HepG2 (cell line): ENCODE data around the gene CKS1B. TPM values are rescaled to one million over a fixed set of nuclear protein-coding genes. Genes with fewer than 3 reads are reported as not detected.

Experiments used
- AHR ChIP-seq: IDR thresholded peaks from 2 replicates; pipeline ENCODE4 v1.6.1; 2018; ENCODE audit warnings: missing genetic modification reagents, missing compliant biosample characterization
- CENPBD1 ChIP-seq: sonication (generic); formaldehyde crosslinking; IDR thresholded peaks from 2 replicates; pipeline ENCODE4 v1.8.0; 2022; ENCODE audit warnings: missing genetic modification reagents, low read depth, mild to moderate bottlenecking, borderline replicate concordance
- DMAP1 ChIP-seq: IDR thresholded peaks from 2 replicates; pipeline ENCODE4 v1.6.1; 2016
- IRX3 ChIP-seq: sonication (generic); formaldehyde crosslinking; IDR thresholded peaks from 2 replicates; pipeline ENCODE4 v1.8.1; 2023; ENCODE audit warnings: mild to moderate bottlenecking, low read depth, missing genetic modification reagents, borderline replicate concordance
- MNT ChIP-seq: fragments of 450-650 bp; IDR thresholded peaks from 2 replicates; pipeline ENCODE4 v1.6.1; 2016
- MYC ChIP-seq: sonication (generic); formaldehyde crosslinking; IDR thresholded peaks from 2 replicates; pipeline ENCODE4 v1.9.0; 2021; ENCODE audit warnings: missing genetic modification reagents, borderline replicate concordance
- SNAI1 ChIP-seq: sonication (generic); formaldehyde crosslinking; IDR thresholded peaks from 2 replicates; pipeline ENCODE4 v1.5.0; 2020; ENCODE audit warnings: mild to moderate bottlenecking, missing genetic modification reagents, borderline replicate concordance
- ZNF430 ChIP-seq: sonication (generic); formaldehyde crosslinking; IDR thresholded peaks from 2 replicates; pipeline ENCODE4 v1.9.0; 2021; ENCODE audit warnings: mild to moderate bottlenecking, missing genetic modification reagents
- ZNF570 ChIP-seq: sonication (generic); formaldehyde crosslinking; IDR thresholded peaks from 2 replicates; pipeline ENCODE4 v1.4.0; 2020; ENCODE audit warnings: mild to moderate bottlenecking, missing genetic modification reagents, borderline replicate concordance
- ZNF678 ChIP-seq: sonication (generic); formaldehyde crosslinking; IDR thresholded peaks from 2 replicates; pipeline ENCODE4 v1.4.0; 2020; ENCODE audit warnings: mild to moderate bottlenecking, missing genetic modification reagents
- ZNF747 ChIP-seq: sonication (generic); formaldehyde crosslinking; IDR thresholded peaks from 2 replicates; pipeline ENCODE4 v1.8.1; 2023; ENCODE audit warnings: missing genetic modification reagents, mild to moderate bottlenecking, borderline replicate concordance
- ZSCAN29 ChIP-seq: sonication (generic); formaldehyde crosslinking; conservative IDR thresholded peaks from 2 replicates; pipeline ENCODE4 v1.4.0; 2020; ENCODE audit warnings: mild to moderate bottlenecking, missing genetic modification reagents
- polyA plus RNA-seq, 8 experiments: library from polyadenylated mRNA; depleted of rRNA in 3 of 8; stranded (reverse) in 7 of 8; unstranded in 1 of 8; fragments of >200 nt; fragmentation: Illumina TruSeq in 4 of 8; extraction: Trizol in 4 of 8; gene quantifications; 2 replicates each; pipeline versions ENCODE4 v1.2.1 to v1.2.3, GENCODE V29; 2011 to 2016; ENCODE audit warnings: low read depth in 4 of 8, missing spikeins in 1 of 8, mixed read lengths in 1 of 8; ENCODE audit not compliant: insufficient read depth in 1 of 8
- total RNA-seq, 5 experiments: library from RNA; depleted of rRNA; stranded (reverse); fragments of >200 nt; fragmentation: Illumina TruSeq; extraction: Trizol; gene quantifications; 2 replicates each; pipeline ENCODE4 v1.2.3, GENCODE V29; 2016; ENCODE audit warnings: low read depth in 1 of 5
- TF ChIP-seq, protein P1 (sequence below): sonication (generic); formaldehyde crosslinking; IDR thresholded peaks from 2 replicates; pipeline ENCODE4 v1.4.0; 2020; ENCODE audit warnings: missing genetic modification reagents, mild to moderate bottlenecking, borderline replicate concordance
- TF ChIP-seq, protein P2 (sequence below): sonication (generic); formaldehyde crosslinking; IDR thresholded peaks from 2 replicates; pipeline ENCODE4 v1.4.0; 2020; ENCODE audit warnings: missing genetic modification reagents
- TF ChIP-seq, protein P3 (sequence below): sonication (generic); formaldehyde crosslinking; IDR thresholded peaks from 2 replicates; pipeline ENCODE4 v1.9.0; 2021; ENCODE audit warnings: missing genetic modification reagents, borderline replicate concordance
- TF ChIP-seq, protein P4 (sequence below): sonication (generic); formaldehyde crosslinking; IDR thresholded peaks from 2 replicates; pipeline ENCODE4 v1.4.0; 2020; ENCODE audit warnings: missing genetic modification reagents

CKS1B gene
- total and polyA plus RNA-seq, 2 of the 13 experiments (the other 11 are each of a cell fraction or from before 2014, with no cell fraction given): 217 to 222 TPM

GRCh38 chr1:155017041-155017945 lies 42.8 kb downstream of the CKS1B start (continued):
- TF ChIP-seq, protein P1, sequence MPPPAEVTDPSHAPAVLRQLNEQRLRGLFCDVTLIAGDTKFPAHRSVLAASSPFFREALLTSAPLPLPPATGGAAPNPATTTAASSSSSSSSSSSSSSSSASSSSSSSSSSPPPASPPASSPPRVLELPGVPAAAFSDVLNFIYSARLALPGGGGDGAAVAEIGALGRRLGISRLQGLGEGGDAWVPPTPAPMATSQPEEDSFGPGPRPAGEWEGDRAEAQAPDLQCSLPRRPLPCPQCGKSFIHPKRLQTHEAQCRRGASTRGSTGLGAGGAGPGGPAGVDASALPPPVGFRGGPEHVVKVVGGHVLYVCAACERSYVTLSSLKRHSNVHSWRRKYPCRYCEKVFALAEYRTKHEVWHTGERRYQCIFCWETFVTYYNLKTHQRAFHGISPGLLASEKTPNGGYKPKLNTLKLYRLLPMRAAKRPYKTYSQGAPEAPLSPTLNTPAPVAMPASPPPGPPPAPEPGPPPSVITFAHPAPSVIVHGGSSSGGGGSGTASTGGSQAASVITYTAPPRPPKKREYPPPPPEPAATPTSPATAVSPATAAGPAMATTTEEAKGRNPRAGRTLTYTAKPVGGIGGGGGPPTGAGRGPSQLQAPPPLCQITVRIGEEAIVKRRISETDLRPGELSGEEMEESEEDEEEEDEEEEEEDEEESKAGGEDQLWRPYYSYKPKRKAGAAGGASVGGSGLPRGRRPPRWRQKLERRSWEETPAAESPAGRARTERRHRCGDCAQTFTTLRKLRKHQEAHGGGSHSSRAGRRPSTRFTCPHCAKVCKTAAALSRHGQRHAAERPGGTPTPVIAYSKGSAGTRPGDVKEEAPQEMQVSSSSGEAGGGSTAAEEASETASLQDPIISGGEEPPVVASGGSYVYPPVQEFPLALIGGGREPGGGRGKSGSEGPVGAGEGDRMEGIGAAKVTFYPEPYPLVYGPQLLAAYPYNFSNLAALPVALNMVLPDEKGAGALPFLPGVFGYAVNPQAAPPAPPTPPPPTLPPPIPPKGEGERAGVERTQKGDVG (CRISPR knock-in tag): peak; percentile 51; the same call in 1 of the 2 replicates
- TF ChIP-seq SNAI1: 0 out of 2 replicates have a peak, but pooled peaks have one; percentile 22
- TF ChIP-seq DMAP1 (CRISPR knock-in tag): peak; percentile 71
- TF ChIP-seq ZSCAN29 (CRISPR knock-in tag): no peak
- no peak for TF ChIP-seq ZNF678
- TF ChIP-seq ZNF430 (CRISPR knock-in tag): no peak; the same call in 1 of the 2 replicates
- TF ChIP-seq MYC (CRISPR knock-in tag): peak; percentile 80; the same call in 1 of the 2 replicates
- no peak; the same call in 1 of the 2 replicates for TF ChIP-seq AHR (CRISPR knock-in tag)
- TF ChIP-seq ZNF570 (CRISPR knock-in tag): no peak
- TF ChIP-seq IRX3 (CRISPR knock-in tag): no peak
- TF ChIP-seq, protein P2, sequence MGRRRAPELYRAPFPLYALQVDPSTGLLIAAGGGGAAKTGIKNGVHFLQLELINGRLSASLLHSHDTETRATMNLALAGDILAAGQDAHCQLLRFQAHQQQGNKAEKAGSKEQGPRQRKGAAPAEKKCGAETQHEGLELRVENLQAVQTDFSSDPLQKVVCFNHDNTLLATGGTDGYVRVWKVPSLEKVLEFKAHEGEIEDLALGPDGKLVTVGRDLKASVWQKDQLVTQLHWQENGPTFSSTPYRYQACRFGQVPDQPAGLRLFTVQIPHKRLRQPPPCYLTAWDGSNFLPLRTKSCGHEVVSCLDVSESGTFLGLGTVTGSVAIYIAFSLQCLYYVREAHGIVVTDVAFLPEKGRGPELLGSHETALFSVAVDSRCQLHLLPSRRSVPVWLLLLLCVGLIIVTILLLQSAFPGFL (CRISPR knock-in tag): no peak
- TF ChIP-seq CENPBD1 (CRISPR knock-in tag): no peak
- no peak for TF ChIP-seq MNT
- TF ChIP-seq, protein P3, sequence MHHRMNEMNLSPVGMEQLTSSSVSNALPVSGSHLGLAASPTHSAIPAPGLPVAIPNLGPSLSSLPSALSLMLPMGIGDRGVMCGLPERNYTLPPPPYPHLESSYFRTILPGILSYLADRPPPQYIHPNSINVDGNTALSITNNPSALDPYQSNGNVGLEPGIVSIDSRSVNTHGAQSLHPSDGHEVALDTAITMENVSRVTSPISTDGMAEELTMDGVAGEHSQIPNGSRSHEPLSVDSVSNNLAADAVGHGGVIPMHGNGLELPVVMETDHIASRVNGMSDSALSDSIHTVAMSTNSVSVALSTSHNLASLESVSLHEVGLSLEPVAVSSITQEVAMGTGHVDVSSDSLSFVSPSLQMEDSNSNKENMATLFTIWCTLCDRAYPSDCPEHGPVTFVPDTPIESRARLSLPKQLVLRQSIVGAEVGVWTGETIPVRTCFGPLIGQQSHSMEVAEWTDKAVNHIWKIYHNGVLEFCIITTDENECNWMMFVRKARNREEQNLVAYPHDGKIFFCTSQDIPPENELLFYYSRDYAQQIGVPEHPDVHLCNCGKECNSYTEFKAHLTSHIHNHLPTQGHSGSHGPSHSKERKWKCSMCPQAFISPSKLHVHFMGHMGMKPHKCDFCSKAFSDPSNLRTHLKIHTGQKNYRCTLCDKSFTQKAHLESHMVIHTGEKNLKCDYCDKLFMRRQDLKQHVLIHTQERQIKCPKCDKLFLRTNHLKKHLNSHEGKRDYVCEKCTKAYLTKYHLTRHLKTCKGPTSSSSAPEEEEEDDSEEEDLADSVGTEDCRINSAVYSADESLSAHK (CRISPR knock-in tag): no peak
- TF ChIP-seq, protein P4, sequence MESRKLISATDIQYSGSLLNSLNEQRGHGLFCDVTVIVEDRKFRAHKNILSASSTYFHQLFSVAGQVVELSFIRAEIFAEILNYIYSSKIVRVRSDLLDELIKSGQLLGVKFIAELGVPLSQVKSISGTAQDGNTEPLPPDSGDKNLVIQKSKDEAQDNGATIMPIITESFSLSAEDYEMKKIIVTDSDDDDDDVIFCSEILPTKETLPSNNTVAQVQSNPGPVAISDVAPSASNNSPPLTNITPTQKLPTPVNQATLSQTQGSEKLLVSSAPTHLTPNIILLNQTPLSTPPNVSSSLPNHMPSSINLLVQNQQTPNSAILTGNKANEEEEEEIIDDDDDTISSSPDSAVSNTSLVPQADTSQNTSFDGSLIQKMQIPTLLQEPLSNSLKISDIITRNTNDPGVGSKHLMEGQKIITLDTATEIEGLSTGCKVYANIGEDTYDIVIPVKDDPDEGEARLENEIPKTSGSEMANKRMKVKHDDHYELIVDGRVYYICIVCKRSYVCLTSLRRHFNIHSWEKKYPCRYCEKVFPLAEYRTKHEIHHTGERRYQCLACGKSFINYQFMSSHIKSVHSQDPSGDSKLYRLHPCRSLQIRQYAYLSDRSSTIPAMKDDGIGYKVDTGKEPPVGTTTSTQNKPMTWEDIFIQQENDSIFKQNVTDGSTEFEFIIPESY: peak; percentile 92
- no peak; the same call in 1 of the 2 replicates for TF ChIP-seq ZNF747 (CRISPR knock-in tag)
